Muscle of back (tissue), 11 donors: Measurements from ENCODE around the gene PROP1. TPM values are rescaled to one million over a fixed set of nuclear protein-coding genes. Genes with fewer than 3 reads are reported as not detected.
"Not testable (repeated sequence)": the region's sequence is repeated elsewhere in the genome, so short reads cannot be mapped to it uniquely, and the experiment has no call there.

Experiments
- DNase-seq, 3 donors: peaks; one replicate each; pipeline versions ENCODE4 v3.0.0 to v3.0.0-alpha.2; 2013
- polyA plus RNA-seq, 10 donors: library from polyadenylated mRNA; unstranded; fragments of 120-200 nt; gene quantifications; one replicate each; pipeline ENCODE4 v1.2.1, GENCODE V29; 2013; ENCODE audit not compliant: insufficient read length in 10 of 10

PROP1 gene
- polyA plus RNA-seq, 10 donors, result not detected

- DNase-seq, result no peak
Observed at GRCh38 chr5:177982956-177983355, 13.1 kb downstream of the PROP1 start.

- DNase-seq, result no peak
Observed at GRCh38 chr5:177982072-177982727, 13.8 kb downstream of the PROP1 start.

- no peak for DNase-seq
Observed at GRCh38 chr5:177981296-177982071, 14.6 kb downstream of the PROP1 start.

- DNase-seq, result peak in 2 of 3 donors; percentile 7 to 47
Observed at GRCh38 chr5:177980743-177981151, 15.3 kb downstream of the PROP1 start.

- not testable (repeated sequence) for DNase-seq
Observed at GRCh38 chr5:177977600-177977999, 18.4 kb downstream of the PROP1 start.

GRCh38 chr5:177973066-177973635 lies 22.9 kb downstream of the PROP1 start:
- DNase-seq, result peak in 1 of 3 donors; percentile 11

- DNase-seq, result no peak
Observed at GRCh38 chr5:177972613-177973012, 23.4 kb downstream of the PROP1 start.

- not testable (repeated sequence) for DNase-seq
Observed at GRCh38 chr5:177972014-177972413, 24.0 kb downstream of the PROP1 start.

- DNase-seq, result no peak
Observed at GRCh38 chr5:177968661-177969211, 27.3 kb downstream of the PROP1 start.

- DNase-seq, result no peak
Observed at GRCh38 chr5:177967221-177967887, 28.7 kb downstream of the PROP1 start.

GRCh38 chr5:177966839-177967166 lies 29.2 kb downstream of the PROP1 start:
- no peak for DNase-seq

GRCh38 chr5:177966009-177966838 lies 29.8 kb downstream of the PROP1 start:
- no peak for DNase-seq

GRCh38 chr5:177964471-177964870 lies 31.6 kb downstream of the PROP1 start:
- no peak for DNase-seq

- no peak for DNase-seq
Observed at GRCh38 chr5:177963966-177964365, 32.1 kb downstream of the PROP1 start.

- no peak for DNase-seq
Observed at GRCh38 chr5:177959315-177959714, 36.7 kb downstream of the PROP1 start.

- DNase-seq, result no peak
Observed at GRCh38 chr5:177958696-177959095, 37.3 kb downstream of the PROP1 start.

GRCh38 chr5:177957241-177957640 lies 38.8 kb downstream of the PROP1 start:
- no peak for DNase-seq

- not testable (repeated sequence) for DNase-seq
Observed at GRCh38 chr5:177953101-177953500, 42.9 kb downstream of the PROP1 start.

- DNase-seq, result not testable (repeated sequence)
Observed at GRCh38 chr5:177949656-177950055, 46.4 kb downstream of the PROP1 start.

GRCh38 chr5:177949065-177949464 lies 47.0 kb downstream of the PROP1 start:
- DNase-seq, result not testable (repeated sequence)

- DNase-seq, result not testable (repeated sequence)
Observed at GRCh38 chr5:177947912-177948311, 48.1 kb downstream of the PROP1 start.
